HepG2 (cell line): ENCODE results near the gene SBK2. TPM values are rescaled to one million over a fixed set of nuclear protein-coding genes. Genes with fewer than 3 reads are reported as not detected.

Experiments
- ATF7 ChIP-seq, 2 experiments: fragments of 450-650 bp in 1 of 2; sonication (generic) in 1 of 2; formaldehyde crosslinking in 1 of 2; IDR thresholded peaks; 2 replicates each; pipeline versions ENCODE4 v1.4.0 to v1.6.1; 2016 to 2020; ENCODE audit warnings: antibody characterized with exemption in 1 of 2, mild to moderate bottlenecking in 1 of 2, missing genetic modification reagents in 1 of 2
- E2F2 ChIP-seq: sonication (generic); formaldehyde crosslinking; IDR thresholded peaks from 2 replicates; pipeline ENCODE4 v1.4.0; 2020; ENCODE audit warnings: missing genetic modification reagents, borderline replicate concordance
- EEA1 ChIP-seq: sonication (generic); formaldehyde crosslinking; IDR thresholded peaks from 2 replicates; pipeline ENCODE4 v1.5.1; 2020; ENCODE audit warnings: mild to moderate bottlenecking, missing genetic modification reagents, borderline replicate concordance
- FOXJ3 ChIP-seq: sonication (generic); formaldehyde crosslinking; IDR thresholded peaks from 2 replicates; pipeline ENCODE4 v1.4.0; 2020; ENCODE audit warnings: missing genetic modification reagents, mild to moderate bottlenecking, borderline replicate concordance
- GABPB1 ChIP-seq: IDR thresholded peaks from 2 replicates; pipeline ENCODE4 v1.6.1; 2016; ENCODE audit warnings: mild to moderate bottlenecking, missing genetic modification reagents, moderate library complexity, missing compliant biosample characterization
- MED13 ChIP-seq: sonication (generic); formaldehyde crosslinking; IDR thresholded peaks from 2 replicates; pipeline ENCODE4 v1.5.0; 2020; ENCODE audit warnings: missing genetic modification reagents
- RBFOX2 ChIP-seq: fragments of 200-400 bp; formaldehyde crosslinking; IDR thresholded peaks from 2 replicates; pipeline ENCODE4 v1.6.1; 2017; ENCODE audit warnings: low read depth, mild to moderate bottlenecking, low read length
- SYNCRIP ChIP-seq: fragments of 200-400 bp; formaldehyde crosslinking; IDR thresholded peaks from 2 replicates; pipeline ENCODE4 v1.6.1; 2018; ENCODE audit warnings: mild to moderate bottlenecking, low read depth, low read length; ENCODE audit not compliant: insufficient read depth
- THAP9 ChIP-seq: sonication (generic); formaldehyde crosslinking; IDR thresholded peaks from 2 replicates; pipeline ENCODE4; 2020; ENCODE audit warnings: missing genetic modification reagents, mild to moderate bottlenecking, borderline replicate concordance
- UBTF ChIP-seq: sonication (generic); formaldehyde crosslinking; IDR thresholded peaks from 2 replicates; pipeline ENCODE4 v1.4.0; 2020; ENCODE audit warnings: mild to moderate bottlenecking, missing genetic modification reagents
- YEATS4 ChIP-seq: sonication (generic); formaldehyde crosslinking; IDR thresholded peaks from 2 replicates; pipeline ENCODE4 v1.4.0; 2020; ENCODE audit warnings: missing genetic modification reagents, borderline replicate concordance
- ZBTB7A ChIP-seq: sonication (generic); formaldehyde crosslinking; IDR thresholded peaks from 2 replicates; pipeline ENCODE4 v1.8.0; 2022; ENCODE audit warnings: mild to moderate bottlenecking, missing genetic modification reagents
- ZFY ChIP-seq: sonication (generic); formaldehyde crosslinking; IDR thresholded peaks from 2 replicates; pipeline ENCODE4 v1.4.0; 2020; ENCODE audit warnings: missing genetic modification reagents
- ZNF383 ChIP-seq: sonication (generic); formaldehyde crosslinking; IDR thresholded peaks from 2 replicates; pipeline ENCODE4 v1.4.0; 2020; ENCODE audit warnings: missing genetic modification reagents, mild to moderate bottlenecking, borderline replicate concordance
- ZNF512B ChIP-seq: sonication (generic); formaldehyde crosslinking; IDR thresholded peaks from 2 replicates; pipeline ENCODE4 v1.5.1; 2020; ENCODE audit warnings: missing genetic modification reagents, mild to moderate bottlenecking, borderline replicate concordance
- ZNF883 ChIP-seq: sonication (generic); formaldehyde crosslinking; IDR thresholded peaks from 2 replicates; pipeline ENCODE4 v1.5.1; 2020; ENCODE audit warnings: mild to moderate bottlenecking, missing genetic modification reagents; ENCODE audit errors: not compliant biosample characterization
- ZSCAN21 ChIP-seq: sonication (generic); formaldehyde crosslinking; IDR thresholded peaks from 2 replicates; pipeline ENCODE4 v1.8.0; 2022; ENCODE audit warnings: mild to moderate bottlenecking, missing genetic modification reagents, moderate library complexity, borderline replicate concordance
- polyA plus RNA-seq, 8 experiments: library from polyadenylated mRNA; depleted of rRNA in 3 of 8; stranded (reverse) in 7 of 8; unstranded in 1 of 8; fragments of >200 nt; fragmentation: Illumina TruSeq in 4 of 8; extraction: Trizol in 4 of 8; gene quantifications; 2 replicates each; pipeline versions ENCODE4 v1.2.1 to v1.2.3, GENCODE V29; 2011 to 2016; ENCODE audit warnings: low read depth in 4 of 8, missing spikeins in 1 of 8, mixed read lengths in 1 of 8; ENCODE audit not compliant: insufficient read depth in 1 of 8
- total RNA-seq, 5 experiments: library from RNA; depleted of rRNA; stranded (reverse); fragments of >200 nt; fragmentation: Illumina TruSeq; extraction: Trizol; gene quantifications; 2 replicates each; pipeline ENCODE4 v1.2.3, GENCODE V29; 2016; ENCODE audit warnings: low read depth in 1 of 5

SBK2 gene
- total and polyA plus RNA-seq, 2 of the 13 experiments (the other 11 are each of a cell fraction or from before 2014, with no cell fraction given): 0.24 TPM; not detected in 1

- no peak for TF ChIP-seq FOXJ3
- TF ChIP-seq YEATS4 (CRISPR knock-in tag): no peak
- TF ChIP-seq THAP9 (CRISPR knock-in tag): peak; percentile 45; the same call in 1 of the 2 replicates
- TF ChIP-seq ATF7 (IDR thresholded peaks at IDR 0.05): peak; percentile 61
- TF ChIP-seq ATF7 (CRISPR knock-in tag; IDR thresholded peaks at IDR 0.05): peak; percentile 67; the same call in 1 of the 2 replicates
- TF ChIP-seq ZNF512B (CRISPR knock-in tag): no peak
- TF ChIP-seq ZNF883 (CRISPR knock-in tag): no peak
- TF ChIP-seq MED13 (CRISPR knock-in tag): peak; percentile 34; the same call in 1 of the 2 replicates
- peak; percentile 34; the same call in 1 of the 2 replicates for TF ChIP-seq EEA1 (CRISPR knock-in tag)
- peak; percentile 62 for TF ChIP-seq RBFOX2
- TF ChIP-seq ZBTB7A (CRISPR knock-in tag): peak; percentile 69; the same call in 1 of the 2 replicates
- no peak; the same call in 1 of the 2 replicates for TF ChIP-seq ZSCAN21 (CRISPR knock-in tag)
- no peak for TF ChIP-seq E2F2 (CRISPR knock-in tag)
- TF ChIP-seq ZFY (CRISPR knock-in tag): peak; percentile 42; the same call in 1 of the 2 replicates
- TF ChIP-seq GABPB1 (CRISPR knock-in tag): peak; percentile 97
- no peak for TF ChIP-seq SYNCRIP
- TF ChIP-seq ZNF383: 0 out of 2 replicates have a peak, but pooled peaks have one; percentile 39
- TF ChIP-seq UBTF (CRISPR knock-in tag): 0 out of 2 replicates have a peak, but pooled peaks have one; percentile 23
These were observed 52.1 kb downstream of the SBK2 start, which contains the start of gene NAT14 (continued) for GRCh38 chr19:55484593-55485438.
